HG02870 (cell line): ENCODE measurements around the gene CHD9.
"Not testable (repeated sequence)": the region's sequence is repeated elsewhere in the genome, so short reads cannot be mapped to it uniquely, and the experiment has no call there.

Experiments used
- ATAC-seq: cut with Tn5 transposase; IDR thresholded peaks from one replicate; pipeline ENCODE4 v1.9.1; 2021; ENCODE audit warnings: mild to moderate bottlenecking, moderate library complexity; ENCODE audit not compliant: unreplicated experiment

The CHD9 gene

DNA sequence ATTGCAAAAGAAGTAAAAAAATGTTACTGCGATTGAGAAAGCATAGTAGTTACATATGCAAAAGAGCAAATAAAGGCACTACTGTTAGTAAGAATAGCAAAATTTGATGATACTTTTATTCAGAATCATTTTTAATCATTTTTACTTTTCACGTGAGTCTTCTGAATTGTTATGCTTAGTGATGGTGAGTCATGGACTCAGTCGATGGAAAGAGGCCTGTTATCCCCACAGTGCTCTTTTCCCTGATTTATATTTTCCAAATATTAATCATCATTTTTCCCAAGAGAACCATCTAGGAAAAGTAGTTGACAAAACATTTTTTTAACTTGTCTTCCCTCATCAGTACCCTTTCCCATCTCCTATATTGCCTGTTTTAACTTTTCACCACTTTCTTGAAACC, 181.1 kb downstream of the CHD9 start:
- ATAC-seq: no peak

DNA sequence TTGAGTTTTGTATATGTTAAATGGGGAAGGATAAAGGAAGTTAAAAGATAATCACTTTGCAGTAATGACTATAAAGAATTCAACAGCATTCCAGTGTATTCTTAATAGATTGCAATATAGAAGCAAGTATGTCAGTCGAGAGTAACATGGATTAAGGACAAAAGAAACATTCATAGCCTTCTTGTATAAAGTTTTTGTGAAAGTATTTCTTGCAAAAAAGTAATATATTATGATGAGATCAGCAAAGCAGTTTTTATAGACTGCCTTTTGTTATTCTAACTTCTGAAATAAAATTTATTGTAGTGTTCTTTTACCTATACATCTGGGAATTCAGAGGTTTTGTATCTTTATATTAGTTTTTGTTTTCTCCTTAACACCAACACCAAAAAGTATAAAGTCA, 194.5 kb downstream of the CHD9 start:
- ATAC-seq: no peak

DNA sequence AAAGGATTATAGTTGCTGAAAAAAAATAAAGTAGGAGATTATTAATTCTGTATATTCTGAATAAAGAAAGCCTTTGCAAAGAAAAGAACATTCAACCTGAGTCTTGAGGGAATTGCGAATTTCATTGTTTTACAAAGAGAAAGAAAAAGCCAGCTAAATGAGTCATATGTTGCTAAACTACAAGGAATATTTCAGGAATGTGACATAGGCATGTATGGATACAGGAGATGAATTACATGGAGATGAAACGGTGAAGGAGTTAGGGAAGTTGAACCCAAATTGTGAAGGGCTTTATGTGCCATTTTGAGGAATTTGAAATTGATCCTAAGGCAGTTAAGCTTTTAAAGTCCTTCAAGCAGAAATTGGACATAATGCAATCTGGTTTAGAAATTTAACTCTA, 202.2 kb downstream of the CHD9 start:
- no peak for ATAC-seq

DNA sequence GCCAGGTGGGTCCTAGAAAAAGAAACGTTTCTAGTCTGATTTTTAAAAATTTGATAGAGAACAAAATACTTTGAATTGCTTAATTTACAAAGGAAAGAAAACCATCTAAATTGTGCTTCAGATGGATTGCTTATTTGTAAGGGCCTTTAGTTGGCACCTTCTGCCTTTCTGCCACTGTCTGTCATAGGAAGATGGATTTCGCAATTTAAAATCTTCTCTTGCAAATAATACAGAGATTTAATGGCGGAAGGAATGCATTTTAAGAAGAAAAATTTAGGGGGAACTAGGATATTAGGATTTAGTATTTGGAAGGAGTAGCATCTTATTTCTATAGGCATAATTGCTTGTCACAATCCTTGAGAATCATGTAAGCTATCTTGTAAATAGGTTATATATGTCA, 204.0 kb downstream of the CHD9 start:
- ATAC-seq: no peak

- no peak for ATAC-seq
Observed at GRCh38 chr16:53261276-53261675, 206.5 kb downstream of the CHD9 start.

- no peak for ATAC-seq
Observed at GRCh38 chr16:53262645-53263044, 207.9 kb downstream of the CHD9 start.

GRCh38 chr16:53266156-53266555, 211.4 kb downstream of the CHD9 start:
- no peak for ATAC-seq

GRCh38 chr16:53278498-53278897, 223.7 kb downstream of the CHD9 start:
- not testable (repeated sequence) for ATAC-seq

DNA sequence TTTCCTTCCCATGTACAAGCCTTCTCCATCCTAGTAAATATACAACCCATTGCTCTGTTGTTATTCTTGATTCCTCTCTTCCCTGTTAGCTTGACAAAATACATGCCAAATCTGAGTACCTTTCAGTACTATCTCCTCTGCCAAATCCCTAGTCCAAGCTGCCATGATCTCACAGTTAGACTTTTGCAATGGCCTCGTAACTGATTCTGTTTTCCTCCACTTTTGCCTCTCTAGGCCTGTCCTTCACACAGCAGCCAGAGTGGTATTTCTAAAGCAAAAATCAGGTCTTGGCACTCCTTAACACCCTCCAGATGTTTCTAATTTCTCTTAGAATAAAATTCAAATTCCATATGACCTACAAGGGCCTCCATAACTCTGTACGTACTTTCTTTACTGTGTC, 226.5 kb downstream of the CHD9 start:
- no peak for ATAC-seq

GRCh38 chr16:53281859-53282258, 227.1 kb downstream of the CHD9 start:
- ATAC-seq: no peak

- no peak for ATAC-seq
Observed at GRCh38 chr16:53282328-53282727, 227.5 kb downstream of the CHD9 start.

- ATAC-seq: no peak
Observed at GRCh38 chr16:53282975-53283946, 228.5 kb downstream of the CHD9 start.

- no peak for ATAC-seq
Observed at GRCh38 chr16:53285236-53285635, 230.4 kb downstream of the CHD9 start.

GRCh38 chr16:53290520-53290919, 235.7 kb downstream of the CHD9 start:
- no peak for ATAC-seq

- no peak for ATAC-seq
Observed at GRCh38 chr16:53291757-53292392, 237.1 kb downstream of the CHD9 start.

DNA sequence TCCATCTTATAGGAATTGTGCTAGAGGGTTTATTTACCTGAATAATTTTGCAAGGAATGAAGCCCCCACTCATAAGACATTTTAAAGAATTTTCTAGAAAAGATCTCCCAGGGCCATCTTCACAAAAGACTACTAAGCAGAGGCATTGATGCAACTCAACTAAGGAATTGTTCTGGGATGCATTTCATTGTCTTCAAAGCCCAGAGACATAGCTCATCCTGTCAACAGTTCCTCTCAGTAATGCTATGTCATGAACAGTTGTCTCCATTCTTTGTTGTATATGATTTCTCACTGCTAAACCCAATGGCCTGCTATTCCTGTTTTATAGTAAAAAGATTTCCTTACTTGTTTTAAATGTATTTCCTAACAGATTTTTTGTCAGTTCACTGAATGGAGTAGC, 242.7 kb downstream of the CHD9 start:
- no peak for ATAC-seq

DNA sequence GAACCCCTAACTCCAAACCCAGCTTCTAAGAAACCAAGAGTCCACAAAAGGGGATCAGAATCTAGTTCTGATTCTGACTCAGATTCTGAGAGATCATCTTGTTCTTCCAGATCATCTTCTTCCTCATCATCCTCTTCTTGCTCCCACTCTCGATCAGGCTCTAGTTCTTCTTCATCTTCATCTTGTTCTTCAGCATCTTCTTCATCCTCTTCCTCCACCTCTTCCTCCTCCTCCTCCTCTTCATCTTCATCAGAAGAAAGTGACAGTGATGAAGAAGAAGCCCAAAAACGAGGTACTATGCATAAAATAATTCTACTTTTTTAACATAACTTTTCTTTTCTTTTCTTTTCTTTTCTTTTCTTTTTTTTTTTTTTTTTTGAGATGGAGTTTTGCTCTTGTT, 249.5 kb downstream of the CHD9 start:
- no peak for ATAC-seq

- ATAC-seq: no peak
Observed at GRCh38 chr16:53305743-53306142, 251.0 kb downstream of the CHD9 start.

DNA sequence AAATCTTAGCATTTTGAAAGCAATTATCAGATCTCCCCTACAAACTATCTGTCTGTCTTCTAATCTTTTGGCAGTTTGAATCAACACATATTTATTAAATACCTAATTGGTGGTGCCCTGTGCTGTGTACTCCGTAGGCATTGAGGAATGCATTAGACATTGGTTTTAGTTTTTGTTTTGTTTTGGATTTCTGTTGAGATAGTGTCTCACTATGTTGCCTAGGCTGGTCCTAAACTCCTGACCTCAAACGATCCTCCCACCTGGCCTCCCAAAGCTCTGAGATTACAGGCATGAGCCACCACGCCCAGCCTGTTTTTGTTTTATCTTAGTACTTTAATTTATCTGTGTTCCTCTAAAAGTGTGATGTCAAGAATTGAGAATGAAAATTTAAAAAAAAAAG, 254.7 kb downstream of the CHD9 start:
- ATAC-seq: no peak

- no peak for ATAC-seq
Observed at GRCh38 chr16:53320992-53321391, 266.2 kb downstream of the CHD9 start.

DNA sequence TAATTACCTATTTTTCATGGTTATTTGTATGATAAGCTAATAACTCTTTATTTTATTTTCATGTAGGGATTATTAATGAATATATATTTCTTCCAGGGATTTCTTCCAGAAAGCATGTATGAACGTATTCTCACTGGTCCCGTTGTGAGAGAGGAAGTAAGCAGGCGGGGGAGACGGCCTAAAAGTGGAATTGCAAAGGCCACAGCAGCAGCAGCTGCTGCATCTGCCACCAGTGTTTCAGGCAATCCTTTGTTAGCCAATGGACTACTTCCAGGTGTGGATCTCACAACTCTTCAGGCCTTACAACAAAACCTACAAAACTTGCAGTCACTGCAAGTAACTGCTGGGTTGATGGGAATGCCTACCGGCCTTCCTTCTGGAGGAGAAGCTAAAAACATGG, 269.1 kb downstream of the CHD9 start:
- ATAC-seq: no peak

DNA sequence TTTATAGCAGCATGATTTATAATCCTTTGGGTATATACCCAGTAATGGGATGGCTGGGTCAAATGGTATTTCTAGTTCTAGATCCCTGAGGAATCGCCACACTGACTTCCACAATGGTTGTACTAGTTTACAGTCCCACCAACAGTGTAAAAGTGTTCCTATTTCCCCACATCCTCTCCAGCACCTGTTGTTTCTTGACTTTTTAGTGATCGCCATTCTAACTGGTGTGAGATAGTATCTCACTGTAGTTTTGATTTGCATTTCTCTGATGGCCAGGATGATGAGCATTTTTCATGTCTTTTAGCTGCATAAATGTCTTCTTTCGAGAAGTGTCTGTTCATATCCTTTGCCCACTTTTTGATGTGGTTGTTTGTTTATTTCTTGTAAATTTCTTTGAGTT, 276.2 kb downstream of the CHD9 start:
- ATAC-seq: not testable (repeated sequence)
